ENCODE data around the gene RTL1. TPM values are rescaled to one million over a fixed set of nuclear protein-coding genes. Genes with fewer than 3 reads are reported as not detected.

Gene RTL1
- polyA plus RNA-seq (ENCODE audit: insufficient read length in 12 of 12), result 10 to 100 TPM in 11 of 12 donors, not detected in 1; 22.7 to 66.3 (median 47.2) TPM
- long read RNA-seq, donor 1, result 0 reads
- long read RNA-seq, donor 2, full-length matches to known transcripts, result 13 of 27 reads
- long read RNA-seq, donor 2, partial matches to known transcripts, result 14 of 27 reads
- long read RNA-seq, donor 2, other reads (novel, unspliced or antisense), result 0 of 27 reads
- long read RNA-seq, donor 3, full-length matches to known transcripts, result 11 of 16 reads
- long read RNA-seq, donor 3, partial matches to known transcripts, result 5 of 16 reads
- long read RNA-seq, donor 3, other reads (novel, unspliced or antisense), result 0 of 16 reads
- long read RNA-seq, donor 4, full-length matches to known transcripts, result 17 of 25 reads
- long read RNA-seq, donor 4, partial matches to known transcripts, result 8 of 25 reads
- long read RNA-seq, donor 4, other reads (novel, unspliced or antisense), result 0 of 25 reads
- long read RNA-seq, donor 5, full-length matches to known transcripts, result 35 of 75 reads
- long read RNA-seq, donor 5, partial matches to known transcripts, result 40 of 75 reads
- long read RNA-seq, donor 5, other reads (novel, unspliced or antisense), result 0 of 75 reads
- long read RNA-seq, donor 6, full-length matches to known transcripts, result 16 of 29 reads
- long read RNA-seq, donor 6, partial matches to known transcripts, result 13 of 29 reads
- long read RNA-seq, donor 6, other reads (novel, unspliced or antisense), result 0 of 29 reads
- long read RNA-seq, donor 7, full-length matches to known transcripts, result 13 of 13 reads
- long read RNA-seq, donor 7, partial matches to known transcripts, result 0 of 13 reads
- long read RNA-seq, donor 7, other reads (novel, unspliced or antisense), result 0 of 13 reads
- long read RNA-seq, donor 8, full-length matches to known transcripts, result 28 of 28 reads
- long read RNA-seq, donor 8, partial matches to known transcripts, result 0 of 28 reads
- long read RNA-seq, donor 8, other reads (novel, unspliced or antisense), result 0 of 28 reads
- long read RNA-seq, donor 9, full-length matches to known transcripts, result 8 of 8 reads
- long read RNA-seq, donor 9, partial matches to known transcripts, result 0 of 8 reads
- long read RNA-seq, donor 9, other reads (novel, unspliced or antisense), result 0 of 8 reads
- long read RNA-seq, donor 10, full-length matches to known transcripts, result 17 of 43 reads
- long read RNA-seq, donor 10, partial matches to known transcripts, result 16 of 43 reads
- long read RNA-seq, donor 10, other reads (novel, unspliced or antisense), result 10 of 43 reads
- long read RNA-seq, donor 11, full-length matches to known transcripts, result 14 of 14 reads
- long read RNA-seq, donor 11, partial matches to known transcripts, result 0 of 14 reads
- long read RNA-seq, donor 11, other reads (novel, unspliced or antisense), result 0 of 14 reads

DNA sequence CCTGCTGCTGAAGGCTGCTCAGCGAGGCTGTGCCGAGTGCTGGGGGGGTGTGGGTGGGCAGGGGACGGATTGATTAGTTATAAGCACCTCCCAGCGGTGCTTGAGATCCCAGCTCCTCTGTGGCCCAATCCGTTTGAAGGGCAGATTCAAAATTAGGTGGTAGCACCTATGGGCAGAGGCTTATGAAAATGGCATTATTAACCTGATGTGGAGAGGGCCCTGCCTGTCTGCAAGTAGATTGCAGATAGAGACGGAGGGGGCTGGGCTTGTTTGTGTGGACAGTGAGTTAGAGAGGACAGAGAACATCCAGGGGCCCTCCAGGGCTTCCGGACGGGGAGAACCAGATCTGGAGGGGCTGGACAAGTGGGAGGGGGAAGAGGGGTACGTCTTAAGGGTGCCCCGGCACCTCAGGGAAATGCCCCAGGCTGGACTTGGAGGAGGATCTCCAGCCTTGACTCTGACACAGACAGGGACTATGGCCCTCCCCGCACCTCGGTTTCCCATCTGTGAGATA, at the start of gene RTL1:
RTL1 (minus strand) TSS at position 51 of the 514 bp plus-strand sequence. CDS start 18,934 bp downstream, outside the sequence.
- no peak for DNase-seq

DNA sequence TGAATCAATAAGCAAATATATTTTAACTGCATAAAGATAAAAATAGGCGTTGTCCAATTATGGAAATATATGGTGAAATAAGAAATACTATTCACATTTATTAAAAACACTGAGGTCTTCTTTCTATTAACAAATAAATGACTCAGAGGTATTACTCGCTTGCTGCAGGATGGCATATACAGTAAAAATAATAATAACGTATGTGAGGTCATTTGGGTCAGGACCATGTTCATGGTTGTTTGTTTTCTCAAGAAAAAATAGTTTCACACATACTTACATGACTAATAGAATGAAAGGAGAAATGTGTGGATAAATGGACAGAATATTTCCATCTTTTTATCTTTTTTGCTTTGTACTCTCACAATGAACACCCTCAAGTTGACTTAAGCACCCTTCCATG, 46.5 kb upstream of the RTL1 start:
- DNase-seq, result no peak

DNA sequence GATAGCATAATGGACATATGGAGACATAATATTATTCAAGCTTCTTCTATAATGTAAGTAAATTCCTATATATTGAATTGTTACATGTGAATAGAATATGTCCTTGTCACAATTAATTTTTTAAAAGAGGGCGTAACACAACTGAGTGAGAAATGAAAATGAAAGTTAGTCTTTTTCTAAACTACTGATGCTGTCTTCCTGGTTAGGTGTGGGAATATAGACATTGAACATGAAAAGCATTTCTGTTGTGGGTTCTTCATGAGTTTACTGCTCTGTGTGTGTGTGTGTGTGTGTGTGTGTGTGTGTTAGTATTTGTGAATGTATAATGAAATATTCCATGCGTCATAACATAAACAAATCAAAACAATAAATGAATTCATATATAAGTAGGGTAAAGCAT, 40.5 kb upstream of the RTL1 start:
- DNase-seq, result no peak

- no peak for DNase-seq
Measured at GRCh38 chr14:100930270-100930669, 26.7 kb upstream of the RTL1 start.

DNA sequence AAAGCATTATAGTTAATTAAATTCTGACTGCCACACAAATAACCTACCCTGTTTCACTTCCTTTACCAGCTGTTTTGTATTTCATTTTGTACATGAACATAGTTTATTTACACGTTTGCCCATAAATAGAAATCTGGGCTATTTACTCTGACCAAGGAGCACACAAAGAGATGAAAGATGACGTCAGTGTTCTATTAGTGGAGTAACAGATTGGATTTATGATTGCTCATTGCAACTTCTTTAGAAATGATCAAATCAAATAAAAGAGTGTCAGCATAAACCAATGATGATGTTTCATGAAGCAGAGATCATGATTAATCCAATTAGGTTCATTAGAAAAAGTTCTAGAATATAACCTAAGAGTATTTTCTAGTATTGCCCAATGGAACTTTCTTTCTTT, 12.0 kb upstream of the RTL1 start:
- no peak for DNase-seq

GRCh38 chr14:100914597-100915021, 11.1 kb upstream of the RTL1 start:
- no peak for DNase-seq

- no peak for DNase-seq
Measured at GRCh38 chr14:100911665-100912316, 8.3 kb upstream of the RTL1 start.

- no peak for DNase-seq
Measured at GRCh38 chr14:100910888-100911664, 7.6 kb upstream of the RTL1 start.

DNA sequence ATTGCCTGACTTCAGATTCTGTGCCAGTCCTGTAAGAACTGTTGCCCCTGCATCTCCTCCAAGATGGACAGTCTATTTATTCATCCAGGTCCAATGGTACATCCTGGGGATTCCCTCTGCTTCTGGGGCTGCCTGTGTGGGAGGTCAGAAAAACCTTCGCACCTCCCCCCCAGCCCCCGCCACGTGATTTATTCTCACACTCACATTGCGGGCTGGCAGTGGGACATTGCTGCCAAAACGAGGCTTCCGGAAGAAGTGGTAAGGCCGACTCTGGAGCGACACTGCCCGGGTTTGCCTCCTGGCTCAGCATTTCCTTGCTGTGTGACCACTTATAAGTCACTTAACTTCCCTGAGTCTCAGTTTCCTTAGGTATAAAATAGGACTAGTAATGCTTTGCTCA, 5.9 kb upstream of the RTL1 start:
- no peak for DNase-seq

GRCh38 chr14:100907240-100907639, 3.7 kb upstream of the RTL1 start:
- no peak for DNase-seq

- no peak for DNase-seq
Measured at GRCh38 chr14:100906420-100906819, 2.9 kb upstream of the RTL1 start.

DNA sequence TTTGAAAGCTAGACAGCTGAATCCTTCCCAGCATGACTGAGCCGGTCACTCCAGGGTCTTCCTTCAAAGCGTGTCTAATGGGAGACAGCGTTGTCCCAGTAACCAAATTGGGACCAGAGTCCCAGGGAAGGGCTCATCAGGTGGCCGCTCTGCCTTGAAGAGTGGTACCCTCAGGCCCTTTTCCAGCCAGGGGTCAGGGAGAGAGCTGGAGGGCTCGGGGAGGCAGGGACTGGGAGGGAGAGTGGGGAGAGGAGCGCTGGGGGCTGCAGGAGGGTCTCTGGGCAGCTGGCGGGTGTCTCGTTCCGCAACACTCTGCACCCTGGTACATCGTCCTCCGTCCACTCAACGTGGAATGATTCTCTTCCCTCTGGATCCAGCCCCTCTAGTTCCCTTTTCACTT, 1.6 kb upstream of the RTL1 start:
- no peak for DNase-seq

DNA sequence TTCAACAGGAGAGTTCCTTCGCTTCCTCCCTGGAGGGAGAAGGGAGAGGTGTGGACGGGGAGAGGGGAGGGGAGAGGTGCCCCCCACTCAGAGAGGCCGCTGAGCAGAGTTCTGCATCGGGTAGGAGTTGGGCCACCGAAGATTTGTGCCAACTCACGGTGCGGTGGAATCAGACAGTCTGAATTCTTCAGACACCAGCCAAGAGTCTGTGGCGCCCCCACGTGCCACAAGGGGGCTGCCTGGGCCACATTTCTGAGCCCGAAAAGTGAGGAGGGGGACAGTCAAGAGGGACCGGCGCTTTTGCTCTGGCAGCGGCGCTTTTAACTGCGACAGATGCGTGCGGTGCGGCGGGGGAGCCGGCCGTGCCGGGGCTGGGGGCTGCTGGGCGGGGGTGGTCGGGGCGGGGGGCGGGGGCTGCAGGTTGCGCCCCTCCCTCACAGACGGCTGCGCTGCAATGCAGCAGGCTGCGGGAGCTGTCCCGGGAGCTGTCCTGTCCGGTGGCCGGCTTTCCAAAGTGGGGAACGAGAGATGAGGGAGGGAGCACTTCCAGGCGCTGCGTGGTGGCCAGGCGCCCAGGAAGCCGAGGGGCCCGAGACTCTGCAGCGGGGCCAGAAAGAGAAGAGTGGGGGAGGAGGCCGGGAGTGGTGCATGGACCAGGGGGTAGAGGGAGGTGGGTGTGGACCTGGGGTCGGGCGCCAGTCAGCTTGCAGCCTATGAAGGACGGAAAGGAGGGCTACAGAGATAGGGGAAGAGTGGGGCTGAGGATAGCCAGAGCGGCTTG, 975 bp upstream of the RTL1 start:
- no peak for DNase-seq

DNA sequence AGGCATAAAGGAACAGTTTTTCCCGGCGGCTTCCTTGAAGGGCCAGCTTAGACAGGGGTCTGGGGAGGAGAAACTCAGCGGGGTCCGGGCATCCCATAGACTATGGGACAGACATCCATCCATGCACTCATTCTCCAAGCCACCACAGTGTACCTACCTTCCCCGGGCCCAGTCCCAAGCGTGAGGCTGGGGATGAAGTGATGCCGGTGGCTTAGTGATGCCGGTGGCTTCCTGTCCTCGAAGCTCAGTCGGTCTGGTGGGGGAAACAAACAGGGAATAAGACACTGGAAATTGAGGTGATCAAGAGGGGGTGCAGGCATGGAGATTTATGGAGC, 421 bp downstream of the RTL1 start:
- DNase-seq, result no peak

DNA sequence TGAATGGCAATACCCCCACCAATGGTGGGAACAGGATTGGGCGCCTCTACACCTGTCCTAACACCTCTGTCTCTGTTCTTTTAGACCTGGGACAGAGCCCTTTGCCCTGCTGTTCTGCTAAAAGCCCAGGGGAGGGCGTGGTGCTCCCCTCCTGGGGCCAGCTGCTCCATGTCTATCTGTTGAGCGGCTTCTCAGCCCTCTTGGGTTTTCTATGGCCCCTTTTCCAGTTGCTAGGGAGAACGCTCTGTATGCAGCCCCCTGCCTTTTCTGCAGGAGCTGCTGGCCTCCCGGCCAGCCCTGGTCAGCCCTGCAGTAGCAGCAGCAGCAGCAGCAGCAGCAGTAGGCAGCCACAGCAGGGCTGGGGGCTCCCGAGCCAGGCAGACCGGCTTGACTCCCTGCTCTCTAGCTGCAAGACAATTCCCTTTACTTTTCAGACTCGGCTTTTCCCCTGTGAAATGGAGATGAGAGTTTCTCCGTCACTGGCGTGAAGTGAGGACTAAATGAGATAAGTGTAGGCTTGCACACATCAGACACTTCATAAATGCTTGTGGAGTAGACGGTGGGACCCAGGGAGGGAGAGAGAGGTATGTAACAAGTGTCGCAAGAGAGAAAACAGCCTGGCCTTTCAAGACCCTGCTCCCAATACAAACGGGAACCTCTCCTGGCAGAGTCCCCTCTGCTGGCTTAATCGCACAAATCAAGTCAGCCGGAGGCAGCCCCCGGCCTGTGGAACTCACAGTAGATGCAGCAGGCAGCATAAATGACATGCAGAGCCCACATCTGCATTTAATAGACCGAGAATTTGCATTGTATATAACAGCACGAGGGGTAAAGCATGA, 1.0 kb downstream of the RTL1 start:
- DNase-seq, result no peak

GRCh38 chr14:100901391-100902183, 1.9 kb downstream of the RTL1 start:
- no peak for DNase-seq

GRCh38 chr14:100900837-100901390, 2.6 kb downstream of the RTL1 start:
- no peak for DNase-seq
